Gastrocnemius medialis (tissue), 4 donors: ENCODE data around the gene PPP1R3E.

Source experiments
- CTCF ChIP-seq, 5 experiments: fragments of 450-650 bp in 3 of 5; fragments of 200-600 bp in 2 of 5; sonication (generic) in 2 of 5; IDR thresholded peaks in 4 of 5; conservative IDR thresholded peaks in 1 of 5; 1 replicate in 4 of 5; 2 replicates in 1 of 5; pipeline ENCODE4 v1.5.1; 2016 to 2019; ENCODE audit warnings: antibody characterized with exemption in 5 of 5, mild to moderate bottlenecking in 3 of 5, moderate library complexity in 3 of 5
- POLR2A ChIP-seq, 2 donors: fragments of 450-650 bp; IDR thresholded peaks; one replicate each; pipeline ENCODE4 v1.6.1; 2017; ENCODE audit warnings: antibody characterized with exemption in 2 of 2, mild to moderate bottlenecking in 2 of 2, moderate library complexity in 2 of 2

- TF ChIP-seq CTCF (IDR thresholded peaks at IDR 0.05 in 4 of 5, conservative IDR thresholded peaks at IDR 0.05 in 1 of 5) (no peak), POLR2A (IDR thresholded peaks at IDR 0.05) (no peak)
These were observed 3.3 kb downstream of the PPP1R3E start for GRCh38 chr14:23299211-23299957.
